Left renal pelvis (tissue), 4 donors: ENCODE results near the gene LIPT2. TPM values are rescaled to one million over a fixed set of nuclear protein-coding genes. Genes with fewer than 3 reads are reported as not detected.
A peak's percentile ranks its signal among the peaks of the same experiment; 100 is the strongest.

Experiments used
- DNase-seq, 4 donors: peaks; one replicate each; pipeline ENCODE4 v3.0.0-alpha.2; 2013; ENCODE audit warnings: low read depth in 4 of 4, low spot score in 3 of 4
- polyA plus RNA-seq, 4 donors: library from polyadenylated mRNA; unstranded; fragments of 120-200 nt; gene quantifications; one replicate each; pipeline ENCODE4 v1.2.1, GENCODE V29; 2013; ENCODE audit not compliant: insufficient read length in 4 of 4

LIPT2 gene
- polyA plus RNA-seq, 4 donors: 3.1 to 9.2 (median 8.8) TPM

- DNase-seq: no peak
These were observed 10.7 kb upstream of the LIPT2 start for GRCh38 chr11:74504100-74504691.

GRCh38 chr11:74494916-74495315, 1.4 kb upstream of the LIPT2 start:
- DNase-seq: no peak

GRCh38 chr11:74493791-74494630, 487 bp upstream of the LIPT2 start:
- peak in 2 of 4 donors; percentile 1 to 48 for DNase-seq

- DNase-seq: no peak
These were observed 1.4 kb downstream of the LIPT2 start for GRCh38 chr11:74492084-74492483.

- DNase-seq: no peak
These were observed 2.6 kb downstream of the LIPT2 start for GRCh38 chr11:74490941-74491340.

- DNase-seq: no peak
These were observed 5.6 kb downstream of the LIPT2 start for GRCh38 chr11:74487875-74488274.

GRCh38 chr11:74485868-74486267, 7.7 kb downstream of the LIPT2 start:
- no peak for DNase-seq

GRCh38 chr11:74480688-74481417, 12.7 kb downstream of the LIPT2 start:
- no peak for DNase-seq

- no peak for DNase-seq
These were observed 13.8 kb downstream of the LIPT2 start for GRCh38 chr11:74479732-74480123.

GRCh38 chr11:74478877-74479731, 14.4 kb downstream of the LIPT2 start:
- no peak for DNase-seq

GRCh38 chr11:74476536-74476935, 17.0 kb downstream of the LIPT2 start:
- DNase-seq: no peak

GRCh38 chr11:74474316-74474715, 19.2 kb downstream of the LIPT2 start:
- no peak for DNase-seq

- DNase-seq: no peak
These were observed 19.9 kb downstream of the LIPT2 start for GRCh38 chr11:74473382-74474173.

GRCh38 chr11:74471668-74472429, 21.7 kb downstream of the LIPT2 start:
- no peak for DNase-seq

GRCh38 chr11:74471037-74471436, 22.5 kb downstream of the LIPT2 start:
- no peak for DNase-seq

GRCh38 chr11:74470526-74470925, 23.0 kb downstream of the LIPT2 start:
- DNase-seq: no peak

GRCh38 chr11:74468936-74469335, 24.6 kb downstream of the LIPT2 start:
- DNase-seq: no peak

GRCh38 chr11:74468521-74468920, 25.0 kb downstream of the LIPT2 start:
- DNase-seq: no peak

GRCh38 chr11:74468058-74468457, 25.5 kb downstream of the LIPT2 start:
- DNase-seq: no peak
